H9 (cell line): Measurements from ENCODE around the gene SKIC2. TPM values are rescaled to one million over a fixed set of nuclear protein-coding genes. Genes with fewer than 3 reads are reported as not detected.

Experiments used
- DNase-seq: peaks from one replicate; pipeline ENCODE4 v3.0.0-alpha.2; 2017
- H2AFZ ChIP-seq: one replicate; pipeline ENCODE4 v1.6.1; 2013; ENCODE audit warnings: mild to moderate bottlenecking, low read length, control low read depth, moderate library complexity
- H2AK5ac ChIP-seq: 2 replicates; pipeline ENCODE4 v1.6.1; 2013; ENCODE audit warnings: low read length, control low read depth, mixed read lengths; ENCODE audit not compliant: insufficient read length
- H2BK120ac ChIP-seq: one replicate; pipeline ENCODE4 v1.6.1; 2013; ENCODE audit warnings: low read depth, mild to moderate bottlenecking, low read length, control low read depth, inconsistent platforms; ENCODE audit not compliant: poor library complexity, severe bottlenecking
- H2BK12ac ChIP-seq: 2 replicates; pipeline ENCODE4 v1.6.1; 2013; ENCODE audit warnings: low read length, control low read depth, mixed read lengths, low read depth; ENCODE audit not compliant: insufficient read length
- H2BK15ac ChIP-seq: 2 replicates; pipeline ENCODE4 v1.6.1; 2013; ENCODE audit warnings: low read depth, low read length, control low read depth
- H2BK20ac ChIP-seq: one replicate; pipeline ENCODE4 v1.6.1; 2013; ENCODE audit warnings: low read depth, mild to moderate bottlenecking, low read length, control low read depth, inconsistent platforms; ENCODE audit not compliant: poor library complexity, severe bottlenecking
- H2BK5ac ChIP-seq: 2 replicates; pipeline ENCODE4 v1.6.1; 2013; ENCODE audit warnings: low read length, control low read depth, mixed read lengths; ENCODE audit not compliant: insufficient read length
- H3K14ac ChIP-seq: 2 replicates; pipeline ENCODE4 v1.6.1; 2013; ENCODE audit warnings: low read length, control low read depth; ENCODE audit not compliant: insufficient read depth
- H3K18ac ChIP-seq: 2 replicates; pipeline ENCODE4 v1.6.1; 2013; ENCODE audit warnings: low read depth, mild to moderate bottlenecking, mixed read lengths, low read length, control low read depth; ENCODE audit not compliant: insufficient read length
- H3K23ac ChIP-seq: 2 replicates; pipeline ENCODE4 v1.6.1; 2013; ENCODE audit warnings: low read length, control low read depth, mixed read lengths, low read depth; ENCODE audit not compliant: insufficient read length
- H3K23me2 ChIP-seq: 2 replicates; pipeline ENCODE4 v1.6.1; 2013; ENCODE audit warnings: low read depth, mild to moderate bottlenecking, mixed read lengths, low read length, control low read depth; ENCODE audit not compliant: insufficient read length, poor library complexity, severe bottlenecking
- H3K27ac ChIP-seq: 2 replicates; pipeline ENCODE4 v1.5.1; 2013; ENCODE audit warnings: low read length, control low read depth, mixed read lengths, low read depth; ENCODE audit not compliant: insufficient read length
- H3K27me3 ChIP-seq: 2 replicates; pipeline ENCODE4 v1.6.1; 2013; ENCODE audit warnings: low read length, control low read depth, inconsistent platforms; ENCODE audit not compliant: insufficient read depth
- H3K4ac ChIP-seq: 2 replicates; pipeline ENCODE4 v1.6.1; 2013; ENCODE audit warnings: low read depth, mild to moderate bottlenecking, control low read depth, inconsistent platforms, low read length, moderate library complexity
- H3K4me1 ChIP-seq: 2 replicates; pipeline ENCODE4 v1.6.1; 2013; ENCODE audit warnings: low read length, control low read depth, inconsistent platforms; ENCODE audit not compliant: insufficient read depth
- H3K4me2 ChIP-seq: 2 replicates; pipeline ENCODE4 v1.6.1; 2013; ENCODE audit warnings: low read length, control low read depth, mixed read lengths; ENCODE audit not compliant: insufficient read length, insufficient read depth
- H3K56ac ChIP-seq: 2 replicates; pipeline ENCODE4 v1.6.1; 2013; ENCODE audit warnings: low read depth, mild to moderate bottlenecking, mixed read lengths, low read length, control low read depth; ENCODE audit not compliant: insufficient read length
- H3K79me1 ChIP-seq: 2 replicates; pipeline ENCODE4 v1.6.1; 2013; ENCODE audit warnings: low read depth, mild to moderate bottlenecking, moderate library complexity, low read length, control low read depth, inconsistent platforms; ENCODE audit not compliant: insufficient read depth, poor library complexity, severe bottlenecking
- H3K79me2 ChIP-seq: 2 replicates; pipeline ENCODE4 v1.6.1; 2013; ENCODE audit warnings: low read length, control low read depth, inconsistent platforms; ENCODE audit not compliant: insufficient read depth
- H3K9ac ChIP-seq: 2 replicates; pipeline ENCODE4 v1.6.1; 2013; ENCODE audit warnings: low read length, control low read depth, mixed read lengths; ENCODE audit not compliant: insufficient read length; ENCODE audit errors: extremely low read depth
- H3K9me3 ChIP-seq: one replicate; pipeline ENCODE4 v1.6.1; 2013; ENCODE audit warnings: low read depth, low read length, inconsistent platforms; ENCODE audit not compliant: control insufficient read depth
- H3T11ph ChIP-seq: one replicate; pipeline ENCODE4 v1.6.1; 2013; ENCODE audit warnings: mild to moderate bottlenecking, low read length, control low read depth, inconsistent platforms
- H4K20me1 ChIP-seq: one replicate; pipeline ENCODE4 v1.6.1; 2013; ENCODE audit not compliant: control insufficient read depth, insufficient read length, insufficient read depth
- H4K5ac ChIP-seq: 2 replicates; pipeline ENCODE4 v1.6.1; 2013; ENCODE audit warnings: low read depth, mild to moderate bottlenecking, mixed read lengths, low read length, control low read depth; ENCODE audit not compliant: insufficient read length
- H4K8ac ChIP-seq: replicated peaks from 2 replicates; pipeline ENCODE4 v1.6.1; 2013; ENCODE audit warnings: low read length, control low read depth, mixed read lengths, low read depth; ENCODE audit not compliant: insufficient read length
- H4K91ac ChIP-seq: 2 replicates; pipeline ENCODE4 v1.6.1; 2013; ENCODE audit warnings: low read depth, mild to moderate bottlenecking, moderate library complexity, mixed read lengths, low read length, control low read depth; ENCODE audit not compliant: insufficient read length
- H3K27ac Mint-ChIP-seq, 3 experiments: 2 replicates in 2 of 3; 3 replicates in 1 of 3; pipeline ENCODE4 v1.8.0; 2020 to 2021; ENCODE audit warnings: mixed read lengths in 3 of 3, mild to moderate bottlenecking in 1 of 3, moderate library complexity in 1 of 3
- H3K27me3 Mint-ChIP-seq: 2 replicates; pipeline ENCODE4 v1.8.0; 2021; ENCODE audit warnings: low read depth, mild to moderate bottlenecking, moderate library complexity, mixed read lengths
- H3K36me3 Mint-ChIP-seq, 3 experiments: 2 replicates in 2 of 3; 3 replicates in 1 of 3; pipeline ENCODE4 v1.8.0; 2020 to 2021; ENCODE audit warnings: low read depth in 3 of 3, mixed read lengths in 3 of 3; ENCODE audit not compliant: insufficient read depth in 1 of 3
- H3K4me1 Mint-ChIP-seq, 2 experiments: 2 replicates each; pipeline ENCODE4 v1.8.0; 2020; ENCODE audit warnings: mixed read lengths in 2 of 2
- H3K4me3 Mint-ChIP-seq, 2 experiments: 2 replicates in 1 of 2; 3 replicates in 1 of 2; pipeline ENCODE4 v1.8.0; 2020 to 2021; ENCODE audit warnings: mild to moderate bottlenecking in 2 of 2, mixed read lengths in 2 of 2, moderate library complexity in 1 of 2
- H3K9me3 Mint-ChIP-seq, 2 experiments: 2 replicates in 1 of 2; 3 replicates in 1 of 2; pipeline ENCODE4 v1.8.0; 2020; ENCODE audit warnings: mild to moderate bottlenecking in 2 of 2, mixed read lengths in 2 of 2, moderate library complexity in 1 of 2
- WGBS: extraction: QIAGEN DNeasy Blood & Tissue Kit; methylation state at CpG from one replicate; pipeline ENCODE4 v1.1.7; 2013; ENCODE audit warnings: missing lambda C conversion rate, low lambda C conversion rate, mixed read lengths; ENCODE audit not compliant: insufficient read length; ENCODE audit errors: extremely low coverage; 5-methylcytosine and 5-hydroxymethylcytosine counted together
- total RNA-seq: library from RNA; stranded (reverse); gene quantifications from 2 replicates; pipeline ENCODE4 v1.2.1, GENCODE V29; 2021
- TF ChIP-seq, protein P1 (sequence below): fragments of 200-600 bp; sonication (generic); conservative IDR thresholded peaks from 3 replicates; pipeline ENCODE4 v1.8.0; 2021; ENCODE audit warnings: antibody characterized with exemption, mild to moderate bottlenecking

Gene SKIC2
- total RNA-seq, 1 experiment from 2014 or later: 86.2 TPM

DNA sequence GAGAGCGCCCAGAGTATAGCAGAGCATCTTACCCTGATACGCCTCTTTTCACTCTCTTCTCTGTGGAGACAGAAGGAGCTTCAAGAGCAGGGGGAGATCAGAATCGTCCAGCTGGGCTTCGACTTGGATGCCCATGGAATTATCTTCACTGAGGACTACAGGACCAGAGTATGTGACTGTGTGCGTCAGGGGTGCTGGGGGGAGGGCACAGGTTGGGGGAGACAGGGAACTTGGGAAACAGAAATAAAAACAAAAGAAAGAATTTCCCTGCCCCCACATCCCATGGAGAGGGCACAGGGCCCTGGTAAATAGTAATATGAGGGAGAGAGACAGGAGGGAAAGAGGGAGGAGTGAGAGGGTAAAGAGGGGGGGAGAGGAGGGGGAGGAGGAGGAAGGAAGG is 19.9 kb downstream of the SKIC2 start:
- no peak overlapping the region for H3K18ac ChIP-seq

More for the DNA sequence above, 19.9 kb downstream of the SKIC2 start:
- TF ChIP-seq, protein P1, sequence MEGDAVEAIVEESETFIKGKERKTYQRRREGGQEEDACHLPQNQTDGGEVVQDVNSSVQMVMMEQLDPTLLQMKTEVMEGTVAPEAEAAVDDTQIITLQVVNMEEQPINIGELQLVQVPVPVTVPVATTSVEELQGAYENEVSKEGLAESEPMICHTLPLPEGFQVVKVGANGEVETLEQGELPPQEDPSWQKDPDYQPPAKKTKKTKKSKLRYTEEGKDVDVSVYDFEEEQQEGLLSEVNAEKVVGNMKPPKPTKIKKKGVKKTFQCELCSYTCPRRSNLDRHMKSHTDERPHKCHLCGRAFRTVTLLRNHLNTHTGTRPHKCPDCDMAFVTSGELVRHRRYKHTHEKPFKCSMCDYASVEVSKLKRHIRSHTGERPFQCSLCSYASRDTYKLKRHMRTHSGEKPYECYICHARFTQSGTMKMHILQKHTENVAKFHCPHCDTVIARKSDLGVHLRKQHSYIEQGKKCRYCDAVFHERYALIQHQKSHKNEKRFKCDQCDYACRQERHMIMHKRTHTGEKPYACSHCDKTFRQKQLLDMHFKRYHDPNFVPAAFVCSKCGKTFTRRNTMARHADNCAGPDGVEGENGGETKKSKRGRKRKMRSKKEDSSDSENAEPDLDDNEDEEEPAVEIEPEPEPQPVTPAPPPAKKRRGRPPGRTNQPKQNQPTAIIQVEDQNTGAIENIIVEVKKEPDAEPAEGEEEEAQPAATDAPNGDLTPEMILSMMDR: no peak
- Histone ChIP-seq H3T11ph (no peak overlapping the region), H3K27me3 (no peaks in the 10 kb centered on the region), H3K9me3 (no peaks in the 10 kb centered on the region), H3K23me2 (no peaks in the 10 kb centered on the region), H2BK20ac (no peak overlapping the region), H3K27ac (no peak overlapping the region), H2BK5ac (no peak overlapping the region), H3K79me1 (no peaks in the 10 kb centered on the region), H3K4ac (no peak overlapping the region), H4K5ac (no peak overlapping the region), H3K56ac (no peak overlapping the region), H2AFZ (no peak overlapping the region), H4K20me1 (no peaks in the 10 kb centered on the region), H3K9ac (no peak overlapping the region), H2BK120ac (no peak overlapping the region), H4K8ac (no peak overlapping the region), H3K4me2 (no peak overlapping the region), H2BK12ac (no peak overlapping the region), H4K91ac (no peak overlapping the region), H3K14ac (no peak overlapping the region), H2BK15ac (no peak overlapping the region), H3K4me1 (no peaks in the 10 kb centered on the region), H3K23ac (no peak overlapping the region), H3K79me2 (no peaks in the 10 kb centered on the region), H2AK5ac (no peak overlapping the region)
- peak; percentile 10 for DNase-seq
- WGBS: no CpG with 5 or more reads among the region's 5 CpGs
- peak overlapping the region in 2 of 3 experiments; percentile 54 to 70; a peak in 2 of 7 replicates for H3K27ac Mint-ChIP-seq
- peaks cover 13 to 31% (median 27%) of the 10 kb centered on the region in 3 experiments for H3K36me3 Mint-ChIP-seq
- H3K4me1 Mint-ChIP-seq: peaks cover 0 to 4% of the 10 kb centered on the region in 2 experiments; a peak in 2 of 4 replicates
- H3K27me3 Mint-ChIP-seq: no peaks in the 10 kb centered on the region
- H3K9me3 Mint-ChIP-seq: peaks cover 6 to 13% of the 10 kb centered on the region in 2 experiments
- no peak overlapping the region for H3K4me3 Mint-ChIP-seq
